ENCODE measurements around the gene BANF2. TPM values are rescaled to one million over a fixed set of nuclear protein-coding genes. Genes with fewer than 3 reads are reported as not detected.

The BANF2 gene
- total and polyA plus RNA-seq, 2 of the 13 experiments (the other 11 are each of a cell fraction or from before 2014, with no cell fraction given) = 0.35 TPM; not detected in 1

- TF ChIP-seq PATZ1 (CRISPR knock-in tag; IDR thresholded peaks at IDR 0.05) (no peak), ZMAT5 (CRISPR knock-in tag; IDR thresholded peaks at IDR 0.05; ENCODE audit: borderline replicate concordance, low read depth) (no peak), MAX (IDR thresholded peaks at IDR 0.05) (no peak), ZNF24 (IDR thresholded peaks at IDR 0.05) (no peak), NPAS2 (CRISPR knock-in tag; IDR thresholded peaks at IDR 0.05; ENCODE audit: borderline replicate concordance) (no peak), POLR2AphosphoS2 (IDR thresholded peaks at IDR 0.05; ENCODE audit: low read depth, low read length) (0 out of 2 replicates have a peak, but pooled peaks have one; percentile 33), RORA (CRISPR knock-in tag; IDR thresholded peaks at IDR 0.05) (no peak), ZFP82 (CRISPR knock-in tag; IDR thresholded peaks at IDR 0.05; ENCODE audit: borderline replicate concordance) (no peak), GFI1 (CRISPR knock-in tag; IDR thresholded peaks at IDR 0.05; ENCODE audit: borderline replicate concordance) (no peak), POLR2G (IDR thresholded peaks at IDR 0.05; ENCODE audit: low read depth, low read length) (0 out of 2 replicates have a peak, but pooled peaks have one; percentile 41), SETDB1 (CRISPR knock-in tag; IDR thresholded peaks at IDR 0.05; ENCODE audit: borderline replicate concordance) (no peak), RBM22 (optimal IDR thresholded peaks at IDR 0.05; ENCODE audit: low read length) (peak; percentile 44), ZNF740 (CRISPR knock-in tag; IDR thresholded peaks at IDR 0.05) (no peak), ATF4 (CRISPR knock-in tag; IDR thresholded peaks at IDR 0.05) (no peak)
These were observed 33.3 kb upstream of the BANF2 start (continued) for GRCh38 chr20:17666481-17666880.

All from HepG2 (cell line).